ENCODE results near the gene TMEM54. TPM values are rescaled to one million over a fixed set of nuclear protein-coding genes. Genes with fewer than 3 reads are reported as not detected.

Gene TMEM54
- total RNA-seq, 4 donors from 2014 or later = 228 to 892 (median 538) TPM

- no peak for DNase-seq
- Histone ChIP-seq H3K27me3 (no peaks in the 10 kb centered on the region), H3K27ac (no peak overlapping the region), H3K4me3 (no peak overlapping the region), H3K4me1 (peaks cover 0 to 29% (median 3%) of the 10 kb centered on the region in 4 donors), H3K36me3 (peaks cover 0 to 68% (median 3%) of the 10 kb centered on the region in 3 donors), H3K9me3 (no peaks in the 10 kb centered on the region)
- TF ChIP-seq POLR2A (IDR thresholded peaks at IDR 0.05) (no peak), CTCF (IDR thresholded peaks at IDR 0.05) (no peak)
Observed at GRCh38 chr1:32946413-32946812, 45.2 kb upstream of the TMEM54 start.

GRCh38 chr1:32944180-32944579 lies 43.0 kb upstream of the TMEM54 start:
- Histone ChIP-seq H3K36me3 (peaks cover 0 to 87% (median 3%) of the 10 kb centered on the region in 3 donors), H3K4me1 (peaks cover 0 to 37% (median 2%) of the 10 kb centered on the region in 4 donors), H3K27me3 (no peaks in the 10 kb centered on the region), H3K27ac (no peak overlapping the region), H3K9me3 (no peaks in the 10 kb centered on the region), H3K4me3 (no peak overlapping the region)
- DNase-seq = no peak
- TF ChIP-seq POLR2A (IDR thresholded peaks at IDR 0.05) (no peak), CTCF (IDR thresholded peaks at IDR 0.05) (no peak)

- H3K27ac ChIP-seq = peak overlapping the region in 2 of 4 donors; percentile 42 to 69
- peak in 2 of 3 donors; percentile 57 to 61 for DNase-seq
Observed at GRCh38 chr1:32939655-32940371, 38.6 kb upstream of the TMEM54 start.

GRCh38 chr1:32937061-32937460 lies 35.9 kb upstream of the TMEM54 start:
- Histone ChIP-seq H3K27me3 (no peaks in the 10 kb centered on the region), H3K4me1 (peaks cover 0 to 53% (median 4%) of the 10 kb centered on the region in 4 donors), H3K4me3 (no peak overlapping the region), H3K9me3 (no peaks in the 10 kb centered on the region), H3K36me3 (peaks cover 0 to 57% (median 0%) of the 10 kb centered on the region in 3 donors), H3K27ac (peak overlapping the region in 3 of 4 donors; percentile 48 to 91 (median 73))
- DNase-seq = no peak
- no peak for TF ChIP-seq CTCF (IDR thresholded peaks at IDR 0.05)

More at GRCh38 chr1:32939655-32940371, 38.6 kb upstream of the TMEM54 start:
- H3K36me3 ChIP-seq = peaks cover 0 to 84% (median 0%) of the 10 kb centered on the region in 3 donors
- H3K4me1 ChIP-seq = peaks cover 0 to 46% (median 4%) of the 10 kb centered on the region in 4 donors
- no peak for TF ChIP-seq CTCF (IDR thresholded peaks at IDR 0.05)
- TF ChIP-seq POLR2A (IDR thresholded peaks at IDR 0.05) = no peak
- H3K9me3 ChIP-seq = no peaks in the 10 kb centered on the region
- H3K27me3 ChIP-seq = no peaks in the 10 kb centered on the region
- H3K4me3 ChIP-seq = no peak overlapping the region

GRCh38 chr1:32934535-32934934 lies 33.3 kb upstream of the TMEM54 start:
- DNase-seq = no peak
- TF ChIP-seq CTCF (IDR thresholded peaks at IDR 0.05) (no peak), POLR2A (IDR thresholded peaks at IDR 0.05) (no peak)
- Histone ChIP-seq H3K9me3 (no peaks in the 10 kb centered on the region), H3K4me1 (peaks cover 0 to 32% (median 2%) of the 10 kb centered on the region in 4 donors), H3K27ac (peak overlapping the region; percentile 3 to 91 (median 66)), H3K4me3 (no peak overlapping the region), H3K36me3 (peaks cover 0 to 32% (median 0%) of the 10 kb centered on the region in 3 donors), H3K27me3 (no peaks in the 10 kb centered on the region)
